Measurements from ENCODE around the gene AK1. TPM values are rescaled to one million over a fixed set of nuclear protein-coding genes. Genes with fewer than 3 reads are reported as not detected.
A peak's percentile ranks its signal among the peaks of the same experiment; 100 is the strongest.
"Not testable (repeated sequence)": the region's sequence is repeated elsewhere in the genome, so short reads cannot be mapped to it uniquely, and the experiment has no call there.

The AK1 gene
- total RNA-seq, 1 donor from 2014 or later = 932 TPM

GRCh38 chr9:127858041-127858512 is 19.4 kb downstream of the AK1 start:
- intact Hi-C loops (cut with DNase I) = no loop called here

GRCh38 chr9:127857278-127857677 is 20.2 kb downstream of the AK1 start:
- intact Hi-C loops (cut with DNase I) = no loop called here

More at GRCh38 chr9:127858041-127858512, 19.4 kb downstream of the AK1 start:
- peak; percentile 85 for DNase-seq
- ATAC-seq (ENCODE audit: poor library complexity) = peak; percentile 18

GRCh38 chr9:127856729-127857116 is 20.8 kb downstream of the AK1 start:
- intact Hi-C loops (cut with DNase I) = no loop called here
- no peak for ATAC-seq (ENCODE audit: poor library complexity)
- DNase-seq = no peak

More at GRCh38 chr9:127857278-127857677, 20.2 kb downstream of the AK1 start:
- ATAC-seq (ENCODE audit: poor library complexity) (no peak), DNase-seq (no peak)

- DNase-seq = no peak
- intact Hi-C loops (cut with DNase I) = no loop called here
- ATAC-seq (ENCODE audit: poor library complexity) = no peak
These were observed 21.3 kb downstream of the AK1 start for GRCh38 chr9:127856094-127856728.

GRCh38 chr9:127855522-127855921 is 22.0 kb downstream of the AK1 start:
- ATAC-seq (ENCODE audit: poor library complexity) = no peak
- no peak for DNase-seq
- intact Hi-C loops (cut with DNase I) = no loop called here

- DNase-seq (no peak), ATAC-seq (ENCODE audit: poor library complexity) (no peak)
- intact Hi-C loops (cut with DNase I) = no loop called here
These were observed 22.5 kb downstream of the AK1 start for GRCh38 chr9:127854960-127855359.

GRCh38 chr9:127854184-127854806 is 23.2 kb downstream of the AK1 start, which contains the start of gene ENG:
ENG (minus strand) TSS chr9:127854658; CDS start chr9:127854355, 303 bp downstream.
- intact Hi-C loops (cut with DNase I) = no loop called here
- ATAC-seq (ENCODE audit: poor library complexity) = peak; percentile 66
- peak; percentile 92 for DNase-seq

GRCh38 chr9:127853312-127854183 is 23.9 kb downstream of the AK1 start:
- ATAC-seq (ENCODE audit: poor library complexity) = peak; percentile 3
- intact Hi-C loops (cut with DNase I) = no loop called here
- DNase-seq = no peak

GRCh38 chr9:127852829-127853228 is 24.6 kb downstream of the AK1 start:
- no peak for ATAC-seq (ENCODE audit: poor library complexity)
- intact Hi-C loops (cut with DNase I) = no loop called here
- DNase-seq = no peak

- DNase-seq (no peak), ATAC-seq (ENCODE audit: poor library complexity) (no peak)
- intact Hi-C loops (cut with DNase I) = no loop called here
These were observed 27.1 kb downstream of the AK1 start for GRCh38 chr9:127850286-127850830.

GRCh38 chr9:127848756-127849504 is 28.5 kb downstream of the AK1 start:
- intact Hi-C loops (cut with DNase I) = no loop called here
- DNase-seq (no peak), ATAC-seq (ENCODE audit: poor library complexity) (no peak)

GRCh38 chr9:127847833-127848755 is 29.4 kb downstream of the AK1 start:
- ATAC-seq (ENCODE audit: poor library complexity) (no peak), DNase-seq (no peak)
- intact Hi-C loops (cut with DNase I) = no loop called here

GRCh38 chr9:127847178-127847510 is 30.3 kb downstream of the AK1 start:
- peak; percentile 59 for DNase-seq
- peak; percentile 39 for ATAC-seq (ENCODE audit: poor library complexity)
- intact Hi-C loops (cut with DNase I) = no loop called here

GRCh38 chr9:127846443-127847177 is 30.9 kb downstream of the AK1 start:
- ATAC-seq (ENCODE audit: poor library complexity) (peak; percentile 56), DNase-seq (peak; percentile 66)
- intact Hi-C loops (cut with DNase I) = no loop called here

- intact Hi-C loops (cut with DNase I); ATAC-seq (ENCODE audit: poor library complexity); DNase-seq: not testable (repeated sequence)
These were observed 31.9 kb downstream of the AK1 start for GRCh38 chr9:127845619-127846018.

- ATAC-seq (ENCODE audit: poor library complexity) (peak; percentile 25), DNase-seq (peak; percentile 65)
- intact Hi-C loops (cut with DNase I) = no loop called here
These were observed 32.6 kb downstream of the AK1 start for GRCh38 chr9:127844821-127845359.

Measured in Right ventricle myocardium superior (tissue), 1 donor.